ENCODE data around the gene CCDC12.

The CCDC12 gene

GRCh38 chr3:46955157-46955556 is 21.4 kb downstream of the CCDC12 start:
- no peak for DNase-seq

- no peak for DNase-seq
Observed at GRCh38 chr3:46954178-46954577, 22.4 kb downstream of the CCDC12 start.

GRCh38 chr3:46953234-46954010 is 23.1 kb downstream of the CCDC12 start:
- DNase-seq: no peak

- DNase-seq: no peak
Observed at GRCh38 chr3:46952813-46953212, 23.7 kb downstream of the CCDC12 start.

GRCh38 chr3:46950650-46951241 is 25.8 kb downstream of the CCDC12 start:
- no peak for DNase-seq

GRCh38 chr3:46950177-46950576 is 26.4 kb downstream of the CCDC12 start:
- DNase-seq: no peak

GRCh38 chr3:46948830-46949671 is 27.5 kb downstream of the CCDC12 start:
- DNase-seq: no peak

- peak in 1 of 2 experiments; percentile 39 for DNase-seq
Observed at GRCh38 chr3:46947981-46948791, 28.4 kb downstream of the CCDC12 start.

- no peak for DNase-seq
Observed at GRCh38 chr3:46947546-46947901, 29.0 kb downstream of the CCDC12 start.

- no peak for DNase-seq
Observed at GRCh38 chr3:46946856-46947545, 29.5 kb downstream of the CCDC12 start.

DNA sequence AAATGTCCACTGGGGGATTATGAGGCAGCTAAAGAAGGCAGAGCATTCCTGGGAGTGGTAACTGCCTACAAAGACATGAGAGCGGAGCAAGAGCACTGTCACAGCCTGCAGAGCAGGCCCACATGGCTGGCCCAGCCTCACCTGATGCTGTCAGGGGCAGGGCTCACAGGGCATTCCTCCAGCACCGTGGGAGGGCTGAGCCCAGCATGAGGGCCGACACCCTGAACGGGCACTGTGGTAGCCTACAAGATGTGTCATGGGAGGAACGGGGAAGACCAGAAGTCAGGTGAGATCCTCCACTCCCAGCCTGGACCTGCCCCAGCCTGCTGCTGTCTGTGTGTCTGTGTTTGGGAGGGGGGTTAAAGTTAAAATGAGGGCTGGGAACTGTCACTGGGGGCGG is 30.1 kb downstream of the CCDC12 start:
- no peak for DNase-seq

DNA sequence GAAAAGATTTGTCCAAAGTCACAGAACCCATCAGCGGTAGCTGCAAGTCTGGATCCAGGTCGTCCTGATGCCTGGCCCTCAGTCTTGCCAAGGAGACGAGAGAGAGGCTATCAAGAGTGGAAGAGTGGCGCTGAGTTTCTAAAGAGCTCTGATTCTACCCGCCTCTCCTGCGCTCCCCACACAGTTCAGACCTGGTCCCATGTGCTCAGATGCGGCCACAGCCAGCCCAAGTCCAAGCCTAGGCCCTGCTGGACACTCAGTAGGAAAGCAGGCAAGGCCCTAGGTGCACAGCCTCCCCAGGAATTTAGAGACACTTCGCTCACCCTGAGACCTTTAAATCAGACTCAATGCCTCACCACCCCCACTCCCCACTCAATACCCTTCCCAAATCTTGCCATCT is 32.4 kb downstream of the CCDC12 start:
- DNase-seq: no peak

DNA sequence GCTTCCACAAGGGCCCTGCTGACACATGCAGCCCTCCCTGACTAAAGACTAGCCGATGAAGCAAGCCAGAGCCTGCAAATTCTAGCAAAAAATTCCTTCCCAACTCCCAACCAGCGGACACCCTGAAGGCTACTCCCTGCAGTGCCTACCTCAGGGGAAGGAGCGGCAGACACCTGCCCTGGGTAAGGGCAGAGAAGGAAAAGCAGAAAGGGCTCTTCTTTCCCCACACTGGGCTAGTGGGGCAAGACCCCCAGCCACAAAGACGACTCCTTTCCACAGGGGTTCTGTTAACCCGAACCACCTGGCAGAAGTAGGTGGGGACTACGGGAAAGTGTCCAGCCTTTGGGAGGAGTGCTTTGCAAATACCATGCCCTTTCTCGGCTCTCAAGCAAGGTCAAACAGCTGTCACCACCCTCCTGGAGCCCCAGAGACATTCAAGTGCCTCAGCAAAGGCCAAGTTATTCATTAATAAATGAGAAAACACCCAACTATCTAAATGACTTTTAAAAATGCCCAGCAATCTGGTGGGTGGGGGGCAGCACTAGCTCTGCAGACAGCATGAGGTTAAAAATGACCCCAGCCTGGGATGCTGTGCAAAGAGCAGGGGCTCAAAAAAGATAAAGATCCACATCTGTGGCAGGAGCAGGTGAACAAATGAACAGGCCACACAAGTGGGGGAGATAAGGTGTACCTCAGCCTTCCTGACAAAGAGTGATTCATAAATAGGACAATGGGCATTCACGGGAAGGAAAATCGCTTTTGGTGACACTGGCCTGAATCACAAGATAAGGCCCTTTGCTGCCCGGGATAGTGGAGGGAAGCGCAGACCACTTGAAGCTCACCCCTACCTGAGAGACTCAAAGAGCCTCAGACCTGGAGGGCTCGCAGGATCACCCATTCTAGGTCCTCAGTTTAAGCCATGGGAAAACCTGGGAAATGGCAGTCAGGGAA is 33.0 kb downstream of the CCDC12 start:
- DNase-seq: peak in 1 of 2 experiments; percentile 19

GRCh38 chr3:46942481-46943236 is 33.9 kb downstream of the CCDC12 start:
- DNase-seq: no peak

- no peak for DNase-seq
Observed at GRCh38 chr3:46942076-46942475, 34.5 kb downstream of the CCDC12 start.

GRCh38 chr3:46939578-46940445 is 36.7 kb downstream of the CCDC12 start:
- no peak for DNase-seq

DNA sequence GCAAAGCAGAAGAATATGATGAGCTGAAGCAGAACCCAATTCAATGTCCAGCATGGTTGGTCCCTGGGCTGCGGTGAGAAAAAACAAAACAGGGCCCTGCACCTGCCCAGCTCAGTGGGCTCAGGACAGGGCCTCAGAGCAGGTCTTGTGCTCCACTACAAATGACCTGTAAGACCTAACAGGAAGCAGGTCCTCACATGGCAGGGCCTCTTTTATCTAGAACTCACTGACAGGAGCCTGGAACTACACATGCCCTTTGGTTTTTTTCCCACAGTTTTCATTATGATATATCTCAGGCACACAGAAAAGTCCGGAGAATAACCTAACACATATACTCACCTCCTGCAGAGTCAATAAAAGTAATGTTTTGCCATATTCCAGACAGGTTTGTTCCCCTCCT is 38.4 kb downstream of the CCDC12 start:
- DNase-seq: no peak

DNA sequence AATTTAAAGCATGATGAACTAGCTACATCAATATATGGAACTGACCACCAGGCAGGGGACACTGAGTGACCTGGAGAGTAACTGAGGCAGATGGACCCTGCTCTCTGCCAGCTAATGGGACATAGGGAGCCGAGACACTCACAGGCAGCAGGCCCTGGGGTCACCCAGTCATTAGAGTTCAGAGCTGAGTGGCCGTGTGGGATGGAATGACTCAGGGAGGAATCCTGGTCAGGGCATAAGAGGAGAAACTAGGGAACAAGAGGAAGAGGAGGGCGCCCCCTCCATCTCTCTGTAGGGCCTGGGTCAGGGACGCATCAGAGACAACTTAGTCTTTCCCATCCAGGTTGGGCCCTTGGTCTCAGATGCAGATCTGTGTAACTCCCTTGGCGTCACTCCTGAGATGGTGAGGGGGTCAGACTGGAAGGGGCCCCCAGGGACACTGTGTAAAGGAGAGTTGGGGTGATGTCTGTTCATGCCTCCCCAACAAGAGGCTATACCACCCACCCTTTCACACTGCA is 39.8 kb downstream of the CCDC12 start:
- no peak for DNase-seq

GRCh38 chr3:46935989-46936558 is 40.5 kb downstream of the CCDC12 start:
- DNase-seq: no peak

Data from SHP77 (cell line).